ENCODE measurements around the gene PARD3B. TPM values are rescaled to one million over a fixed set of nuclear protein-coding genes. Genes with fewer than 3 reads are reported as not detected.

Gene PARD3B
- total RNA-seq, 4 donors from 2014 or later = 32.8 to 69.6 (median 47.3) TPM

GRCh38 chr2:205216092-205216491 is 670.8 kb downstream of the PARD3B start:
- TF ChIP-seq CTCF (IDR thresholded peaks at IDR 0.05; ENCODE audit: low read depth) = no peak

- TF ChIP-seq CTCF (IDR thresholded peaks at IDR 0.05; ENCODE audit: low read depth) = no peak
These were observed 671.3 kb downstream of the PARD3B start for GRCh38 chr2:205216580-205216979.

GRCh38 chr2:205217004-205217403 is 671.7 kb downstream of the PARD3B start:
- TF ChIP-seq CTCF (IDR thresholded peaks at IDR 0.05; ENCODE audit: low read depth) = no peak

GRCh38 chr2:205218056-205218455 is 672.8 kb downstream of the PARD3B start:
- TF ChIP-seq CTCF (IDR thresholded peaks at IDR 0.05; ENCODE audit: low read depth) = no peak

GRCh38 chr2:205220559-205220958 is 675.3 kb downstream of the PARD3B start:
- no peak for TF ChIP-seq CTCF (IDR thresholded peaks at IDR 0.05; ENCODE audit: low read depth)

- no peak for TF ChIP-seq CTCF (IDR thresholded peaks at IDR 0.05; ENCODE audit: low read depth)
These were observed 686.8 kb downstream of the PARD3B start for GRCh38 chr2:205232086-205232485.

- TF ChIP-seq CTCF (IDR thresholded peaks at IDR 0.05; ENCODE audit: low read depth) = no peak
These were observed 690.2 kb downstream of the PARD3B start for GRCh38 chr2:205235434-205235833.

All from subcutaneous adipose tissue (tissue), 4 donors.